ENCODE data around the gene TMEM125. TPM values are rescaled to one million over a fixed set of nuclear protein-coding genes. Genes with fewer than 3 reads are reported as not detected.

Gene TMEM125
- total and polyA plus RNA-seq, 2 experiments from 2014 or later = 28.7 to 43.1 TPM

DNA sequence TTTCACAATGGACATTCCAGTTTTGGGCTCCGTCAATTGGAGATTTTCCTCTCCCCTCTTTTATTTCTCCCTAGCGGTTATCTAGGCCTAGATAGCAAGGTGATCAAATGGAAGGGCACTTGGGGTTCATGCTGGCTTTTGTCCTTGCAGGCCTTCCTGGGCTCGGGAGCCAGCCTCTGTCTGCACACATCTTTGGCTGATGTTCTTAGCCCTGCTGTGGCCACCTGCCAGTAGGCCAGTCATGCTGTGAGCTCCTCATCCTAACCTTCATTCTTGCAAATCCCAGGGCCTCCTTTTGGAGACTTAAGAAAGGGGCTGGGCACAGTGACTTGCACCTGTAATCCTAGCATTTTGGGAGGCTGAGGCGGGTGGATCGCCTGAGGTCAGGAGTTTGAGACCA lies 44.5 kb downstream of the TMEM125 start:
- 91% methylated on average over 5 of the region's 5 CpGs for whole genome bisulfite sequencing (ENCODE audit: low lambda C conversion rate, missing lambda C conversion rate)
- H3K79me2 ChIP-seq = no peaks in the 10 kb centered on the region
- no peaks in the 10 kb centered on the region for H3K27me3 ChIP-seq
- H3K4me1 ChIP-seq (ENCODE audit: insufficient read depth) = no peaks in the 10 kb centered on the region
- no peaks in the 10 kb centered on the region for H3K9me2 ChIP-seq (replicated peaks; ENCODE audit: insufficient read depth)
- no peak for DNase-seq (ENCODE audit: low spot score)
- TF ChIP-seq, protein P1, sequence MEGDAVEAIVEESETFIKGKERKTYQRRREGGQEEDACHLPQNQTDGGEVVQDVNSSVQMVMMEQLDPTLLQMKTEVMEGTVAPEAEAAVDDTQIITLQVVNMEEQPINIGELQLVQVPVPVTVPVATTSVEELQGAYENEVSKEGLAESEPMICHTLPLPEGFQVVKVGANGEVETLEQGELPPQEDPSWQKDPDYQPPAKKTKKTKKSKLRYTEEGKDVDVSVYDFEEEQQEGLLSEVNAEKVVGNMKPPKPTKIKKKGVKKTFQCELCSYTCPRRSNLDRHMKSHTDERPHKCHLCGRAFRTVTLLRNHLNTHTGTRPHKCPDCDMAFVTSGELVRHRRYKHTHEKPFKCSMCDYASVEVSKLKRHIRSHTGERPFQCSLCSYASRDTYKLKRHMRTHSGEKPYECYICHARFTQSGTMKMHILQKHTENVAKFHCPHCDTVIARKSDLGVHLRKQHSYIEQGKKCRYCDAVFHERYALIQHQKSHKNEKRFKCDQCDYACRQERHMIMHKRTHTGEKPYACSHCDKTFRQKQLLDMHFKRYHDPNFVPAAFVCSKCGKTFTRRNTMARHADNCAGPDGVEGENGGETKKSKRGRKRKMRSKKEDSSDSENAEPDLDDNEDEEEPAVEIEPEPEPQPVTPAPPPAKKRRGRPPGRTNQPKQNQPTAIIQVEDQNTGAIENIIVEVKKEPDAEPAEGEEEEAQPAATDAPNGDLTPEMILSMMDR (IDR thresholded peaks at IDR 0.05; ENCODE audit: poor library complexity) = no peak
- H3K36me3 ChIP-seq (replicated peaks; ENCODE audit: insufficient read depth, low read depth) = no peaks in the 10 kb centered on the region
- no peak overlapping the region for H3K4me2 ChIP-seq
- H3K4me3 ChIP-seq = no peak overlapping the region
- no peak overlapping the region for H3K27ac ChIP-seq
- no peaks in the 10 kb centered on the region for H4K20me1 ChIP-seq (ENCODE audit: insufficient read depth, poor library complexity, severe bottlenecking)
- H3K9me3 ChIP-seq (ENCODE audit: low read depth) = no peaks in the 10 kb centered on the region
- no peak overlapping the region for H2AFZ ChIP-seq

DNA sequence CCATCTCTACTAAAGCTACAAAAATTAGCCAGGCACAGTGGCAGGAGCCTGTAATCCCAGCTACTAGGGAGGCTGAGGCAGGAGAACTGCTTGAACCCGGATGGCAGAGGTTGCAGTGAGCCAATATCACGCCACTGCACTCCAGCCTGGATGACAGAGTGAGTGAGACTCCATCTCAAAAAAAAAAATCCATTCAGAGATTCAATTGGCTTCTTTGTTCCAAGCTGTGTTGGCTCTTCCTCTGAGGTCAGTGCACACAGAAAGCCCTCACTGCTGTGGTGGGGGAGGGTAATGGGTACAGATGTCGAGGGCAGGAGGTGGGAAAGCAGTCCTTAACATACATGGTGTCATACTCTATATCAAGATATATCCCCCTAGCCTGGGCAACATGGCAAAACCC lies 45.7 kb downstream of the TMEM125 start:
- Histone ChIP-seq H3K4me1 (ENCODE audit: insufficient read depth) (no peaks in the 10 kb centered on the region), H3K36me3 (replicated peaks; ENCODE audit: insufficient read depth, low read depth) (no peaks in the 10 kb centered on the region), H3K79me2 (no peaks in the 10 kb centered on the region), H3K27me3 (no peaks in the 10 kb centered on the region), H3K4me3 (no peak overlapping the region), H4K20me1 (ENCODE audit: insufficient read depth, poor library complexity, severe bottlenecking) (no peaks in the 10 kb centered on the region), H3K9me2 (replicated peaks; ENCODE audit: insufficient read depth) (no peaks in the 10 kb centered on the region), H2AFZ (no peak overlapping the region), H3K27ac (no peak overlapping the region), H3K4me2 (no peak overlapping the region), H3K9me3 (ENCODE audit: low read depth) (no peaks in the 10 kb centered on the region)
- WGBS (ENCODE audit: low lambda C conversion rate, missing lambda C conversion rate) = 82% methylated on average over 3 of the region's 3 CpGs
- DNase-seq (ENCODE audit: low spot score) = no peak
- no peak for TF ChIP-seq EZH2phosphoT487 (IDR thresholded peaks at IDR 0.05; ENCODE audit: low read depth, severe bottlenecking, unreplicated experiment)
- no peak for TF ChIP-seq EZH2 (IDR thresholded peaks at IDR 0.05; ENCODE audit: borderline replicate concordance)
- TF ChIP-seq, protein P1 (IDR thresholded peaks at IDR 0.05; ENCODE audit: poor library complexity) = no peak

DNA sequence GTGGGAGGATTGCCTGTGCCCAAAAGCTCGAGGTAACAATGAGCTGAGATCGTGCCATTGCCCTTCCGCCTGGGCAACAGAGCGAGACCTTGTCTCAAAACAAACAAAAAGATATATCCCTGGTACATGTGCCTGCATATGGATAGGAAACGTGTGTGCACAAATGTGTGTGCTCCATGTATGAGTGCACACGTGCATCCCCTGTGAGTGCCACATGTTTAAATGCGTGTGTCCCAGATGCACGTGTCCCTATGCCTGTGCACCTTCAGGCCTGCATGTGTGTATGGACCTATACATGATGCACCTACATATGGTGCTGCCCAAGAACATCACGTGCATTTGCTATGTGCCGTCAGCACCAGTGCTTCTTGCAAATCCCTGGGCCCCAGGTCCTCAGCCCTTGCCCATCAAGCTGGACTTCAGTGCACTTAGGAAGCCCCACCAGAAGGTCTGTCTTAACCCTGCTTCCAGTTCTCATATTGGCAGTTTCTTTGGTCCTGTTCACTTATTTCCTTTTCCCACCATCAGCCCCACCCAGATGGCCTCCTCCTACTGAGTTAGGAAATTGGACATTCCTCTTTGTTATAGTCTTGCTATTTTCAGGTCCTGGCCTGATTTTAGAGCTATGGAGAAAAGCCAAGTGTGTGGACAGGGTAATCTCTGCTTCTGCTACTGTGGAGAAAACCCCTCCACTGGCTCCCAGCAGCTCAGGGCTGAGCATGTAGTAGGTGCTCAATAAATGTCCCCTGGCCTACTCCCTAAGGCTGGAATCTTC lies 46.4 kb downstream of the TMEM125 start:
- Histone ChIP-seq H3K9me3 (ENCODE audit: low read depth) (no peaks in the 10 kb centered on the region), H3K9me2 (replicated peaks; ENCODE audit: insufficient read depth) (no peaks in the 10 kb centered on the region), H4K20me1 (ENCODE audit: insufficient read depth, poor library complexity, severe bottlenecking) (no peaks in the 10 kb centered on the region), H3K36me3 (replicated peaks; ENCODE audit: insufficient read depth, low read depth) (no peaks in the 10 kb centered on the region), H3K4me1 (ENCODE audit: insufficient read depth) (no peaks in the 10 kb centered on the region), H3K27ac (no peak overlapping the region), H2AFZ (no peak overlapping the region), H3K79me2 (no peaks in the 10 kb centered on the region), H3K4me3 (no peak overlapping the region), H3K4me2 (no peak overlapping the region), H3K27me3 (no peaks in the 10 kb centered on the region)
- TF ChIP-seq, protein P1 (IDR thresholded peaks at IDR 0.05; ENCODE audit: poor library complexity) = no peak
- no peak for TF ChIP-seq EZH2 (IDR thresholded peaks at IDR 0.05; ENCODE audit: borderline replicate concordance)
- no peak for TF ChIP-seq EZH2phosphoT487 (IDR thresholded peaks at IDR 0.05; ENCODE audit: low read depth, severe bottlenecking, unreplicated experiment)
- no peak for DNase-seq (ENCODE audit: low spot score)
- WGBS (ENCODE audit: low lambda C conversion rate, missing lambda C conversion rate) = 95% methylated on average over 10 of the region's 10 CpGs

Measured in hepatocyte (in vitro differentiated cells).